Measurements from ENCODE around the gene WDFY1. TPM values are rescaled to one million over a fixed set of nuclear protein-coding genes. Genes with fewer than 3 reads are reported as not detected.

The WDFY1 gene
- total and polyA plus RNA-seq, 3 experiments from 2014 or later = 16.0 to 28.5 (median 18.1) TPM

DNA sequence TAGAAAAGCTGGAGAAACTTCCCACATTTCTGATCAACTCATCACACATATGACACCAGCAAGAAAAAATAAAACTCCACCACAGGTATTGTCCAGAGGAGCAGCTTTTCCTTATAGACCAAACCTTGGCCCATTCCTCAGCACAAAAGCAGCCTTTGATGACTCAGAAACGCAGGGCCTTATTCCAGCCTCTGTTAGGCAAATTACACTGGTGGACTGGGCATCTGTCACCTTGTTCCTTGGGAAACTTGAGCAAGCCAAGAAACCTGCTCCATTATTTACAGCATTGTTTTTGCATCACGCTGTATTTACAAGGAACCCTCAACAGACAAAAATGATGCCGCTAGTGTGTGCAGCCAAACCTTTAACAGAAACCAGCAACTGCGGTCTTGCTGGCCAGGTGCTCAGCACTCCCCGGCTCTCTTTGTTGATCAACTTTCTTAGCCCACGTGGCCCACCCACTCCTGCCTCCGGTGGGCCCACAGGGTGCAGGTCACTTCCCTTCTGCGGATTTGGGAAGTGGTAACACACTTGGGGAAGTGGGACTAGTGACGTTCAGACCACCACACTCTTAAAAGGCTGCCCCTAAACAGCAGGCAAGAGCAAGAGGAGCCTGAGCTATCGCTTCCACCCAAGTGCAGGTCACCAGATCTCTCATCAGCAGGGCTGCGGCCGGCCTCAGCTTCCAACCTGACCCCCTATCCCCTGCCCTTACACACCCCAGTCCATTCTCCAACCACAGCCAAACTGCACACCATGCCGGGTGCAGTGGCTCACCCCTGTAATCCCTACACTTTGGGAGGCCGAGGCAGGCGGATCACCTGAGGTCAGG lies 109.2 kb downstream of the WDFY1 start:
- Histone ChIP-seq H3K27ac (ENCODE audit: low read depth, low read length) (no peak overlapping the region), H3K4me1 (ENCODE audit: insufficient read depth, low read length) (peaks cover 9% of the 10 kb centered on the region), H3K36me3 (ENCODE audit: insufficient read depth, low read length) (no peaks in the 10 kb centered on the region), H3K9me3 (ENCODE audit: low read length) (no peaks in the 10 kb centered on the region), H3K4me3 (ENCODE audit: low read length) (no peak overlapping the region), H3K27me3 (ENCODE audit: insufficient read depth, low read length, poor library complexity, severe bottlenecking) (no peaks in the 10 kb centered on the region)
- peaks cover 0 to 1% of the 10 kb centered on the region in 2 donors for H3K27me3 Mint-ChIP-seq
- DNase-seq = no peak
- H3K9me3 Mint-ChIP-seq = no peaks in the 10 kb centered on the region
- POLR2A ChIA-PET = no interaction called here
- H3K36me3 Mint-ChIP-seq = peaks cover 0 to 5% (median 0%) of the 10 kb centered on the region in 3 donors
- H3K4me1 Mint-ChIP-seq = peaks cover 11 to 16% (median 16%) of the 10 kb centered on the region in 3 donors
- H3K27ac Mint-ChIP-seq = peak overlapping the region in 5 of 8 donors; percentile 12 to 57 (median 41)
- H3K4me3 Mint-ChIP-seq = peak overlapping the region; percentile 41 to 97 (median 94)
- CTCF ChIA-PET = interaction anchor here (1.6 kb wide), 1 partner anchor 12 kb away, joined by 4 read pairs; no protein-coding TSS in a partner anchor

DNA sequence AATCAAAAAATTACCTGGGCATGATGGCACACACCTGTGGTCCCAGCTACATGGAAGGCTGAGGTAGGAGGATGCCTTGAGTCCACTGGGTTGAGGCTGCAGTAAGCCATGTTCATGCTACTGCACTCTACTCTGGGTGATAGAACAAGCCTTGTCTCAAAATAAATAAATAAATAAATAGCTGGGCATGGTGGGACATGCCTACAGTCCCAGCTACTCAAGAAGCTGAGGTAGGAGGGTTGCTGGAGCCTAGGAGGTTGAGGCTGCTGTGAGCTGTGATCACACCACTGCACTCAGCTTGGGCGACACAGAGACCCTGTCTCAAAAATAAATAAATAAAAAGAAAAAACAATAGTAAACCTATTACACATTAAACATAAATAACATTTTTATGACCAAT lies 110.7 kb downstream of the WDFY1 start:
- Mint-ChIP-seq H3K36me3 (peaks cover 0 to 5% (median 0%) of the 10 kb centered on the region in 3 donors), H3K27ac (no peak overlapping the region), H3K4me3 (no peak overlapping the region), H3K4me1 (peaks cover 11 to 16% (median 16%) of the 10 kb centered on the region in 3 donors), H3K9me3 (no peaks in the 10 kb centered on the region), H3K27me3 (peaks cover 0 to 1% of the 10 kb centered on the region in 2 donors)
- DNase-seq = no peak
- Histone ChIP-seq H3K36me3 (ENCODE audit: insufficient read depth, low read length) (no peaks in the 10 kb centered on the region), H3K4me1 (ENCODE audit: insufficient read depth, low read length) (peaks cover 9% of the 10 kb centered on the region), H3K27ac (ENCODE audit: low read depth, low read length) (no peak overlapping the region), H3K4me3 (ENCODE audit: low read length) (no peak overlapping the region), H3K9me3 (ENCODE audit: low read length) (no peaks in the 10 kb centered on the region), H3K27me3 (ENCODE audit: insufficient read depth, low read length, poor library complexity, severe bottlenecking) (no peaks in the 10 kb centered on the region)
- CTCF ChIA-PET = interaction anchor here (1.6 kb wide), 1 partner anchor 11 kb away, joined by 4 read pairs; no protein-coding TSS in a partner anchor
- POLR2A ChIA-PET = no interaction called here

DNA sequence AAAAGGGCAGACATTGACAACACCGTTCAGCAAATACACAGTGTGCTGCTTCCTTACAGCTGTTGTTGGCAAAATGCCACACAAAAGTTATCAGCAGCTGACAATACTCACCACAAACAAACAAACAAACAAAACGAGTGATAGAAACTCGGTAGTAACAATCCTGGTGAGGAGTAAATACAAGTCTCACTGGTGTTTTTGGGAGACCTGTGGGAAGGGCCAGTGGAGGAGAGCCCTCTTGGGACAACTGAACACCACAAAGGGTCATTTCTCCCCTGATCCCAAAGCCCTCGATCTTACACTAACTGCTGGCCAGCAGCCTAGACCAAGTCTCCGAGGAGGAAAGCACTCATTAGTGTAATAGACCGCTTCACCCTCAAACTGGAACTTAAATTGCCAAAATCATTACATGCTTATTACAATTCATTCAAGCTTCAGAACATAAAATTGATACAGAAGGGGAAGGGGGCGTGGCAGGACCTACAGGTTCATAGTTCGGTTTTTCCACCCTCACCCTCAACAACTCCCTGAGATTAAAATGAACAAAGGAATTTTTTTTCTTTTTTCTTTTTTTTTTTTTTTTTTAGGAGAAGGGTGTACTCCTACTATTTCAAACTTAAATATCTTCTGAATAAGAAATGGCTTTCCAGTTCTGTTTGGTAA lies 112.8 kb downstream of the WDFY1 start:
- ChIA-PET CTCF (no interaction called here), POLR2A (no interaction called here)
- Histone ChIP-seq H3K9me3 (ENCODE audit: low read length) (no peaks in the 10 kb centered on the region), H3K27me3 (ENCODE audit: insufficient read depth, low read length, poor library complexity, severe bottlenecking) (no peaks in the 10 kb centered on the region), H3K27ac (ENCODE audit: low read depth, low read length) (no peak overlapping the region), H3K4me1 (ENCODE audit: insufficient read depth, low read length) (peaks cover 9% of the 10 kb centered on the region), H3K36me3 (ENCODE audit: insufficient read depth, low read length) (no peaks in the 10 kb centered on the region), H3K4me3 (ENCODE audit: low read length) (no peak overlapping the region)
- H3K4me3 Mint-ChIP-seq = peak overlapping the region in 1 of 7 donors; percentile 42
- DNase-seq = no peak
- H3K9me3 Mint-ChIP-seq = no peaks in the 10 kb centered on the region
- peaks cover 0 to 3% (median 0%) of the 10 kb centered on the region in 3 donors for H3K36me3 Mint-ChIP-seq
- H3K4me1 Mint-ChIP-seq = peaks cover 9 to 12% (median 10%) of the 10 kb centered on the region in 3 donors
- peaks cover 0 to 1% of the 10 kb centered on the region in 2 donors for H3K27me3 Mint-ChIP-seq
- H3K27ac Mint-ChIP-seq = no peak overlapping the region

GRCh38 chr2:223829128-223829527 lies 116.0 kb downstream of the WDFY1 start:
- no peaks in the 10 kb centered on the region for H3K36me3 Mint-ChIP-seq
- ChIA-PET CTCF (no interaction called here), POLR2A (no interaction called here)
- no peak overlapping the region for H3K4me3 ChIP-seq (ENCODE audit: low read length)
- H3K9me3 Mint-ChIP-seq = no peaks in the 10 kb centered on the region
- no peak overlapping the region for H3K4me3 Mint-ChIP-seq
- no peak for DNase-seq
- peak overlapping the region in 1 of 8 donors; percentile 82 for H3K27ac Mint-ChIP-seq
- H3K9me3 ChIP-seq (ENCODE audit: low read length) = no peaks in the 10 kb centered on the region
- H3K4me1 ChIP-seq (ENCODE audit: insufficient read depth, low read length) = no peaks in the 10 kb centered on the region
- peaks cover 0 to 1% of the 10 kb centered on the region in 2 donors for H3K27me3 Mint-ChIP-seq
- H3K27me3 ChIP-seq (ENCODE audit: insufficient read depth, low read length, poor library complexity, severe bottlenecking) = no peaks in the 10 kb centered on the region
- H3K4me1 Mint-ChIP-seq = peaks cover 0 to 5% (median 0%) of the 10 kb centered on the region in 3 donors
- no peaks in the 10 kb centered on the region for H3K36me3 ChIP-seq (ENCODE audit: insufficient read depth, low read length)
- H3K27ac ChIP-seq (ENCODE audit: low read depth, low read length) = no peak overlapping the region

DNA sequence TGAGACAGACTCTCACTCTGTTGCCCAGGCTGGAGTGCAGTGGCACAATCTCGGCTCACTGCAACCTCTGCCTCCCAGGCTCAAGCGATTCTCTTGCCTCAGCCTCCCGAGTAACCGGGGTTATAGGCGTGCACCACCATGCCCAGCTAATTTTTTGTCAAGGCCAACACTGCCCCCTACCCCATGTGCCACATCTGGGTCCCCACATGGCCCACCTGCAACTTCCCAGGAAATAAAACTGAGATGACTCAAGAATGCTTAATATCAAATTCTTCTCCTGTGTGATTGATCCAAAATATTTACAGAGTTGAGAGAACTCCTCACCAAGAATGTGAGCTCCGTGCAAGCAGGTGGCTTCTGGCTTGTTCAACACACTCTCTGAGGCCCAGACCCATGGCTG lies 116.8 kb downstream of the WDFY1 start:
- DNase-seq = no peak
- CTCF ChIA-PET = interaction anchor here (0.9 kb wide), 1 partner anchor 67 kb away, joined by 3 read pairs; no protein-coding TSS in a partner anchor
- Histone ChIP-seq H3K36me3 (ENCODE audit: insufficient read depth, low read length) (no peaks in the 10 kb centered on the region), H3K27ac (ENCODE audit: low read depth, low read length) (no peak overlapping the region), H3K9me3 (ENCODE audit: low read length) (no peaks in the 10 kb centered on the region), H3K4me1 (ENCODE audit: insufficient read depth, low read length) (no peaks in the 10 kb centered on the region), H3K4me3 (ENCODE audit: low read length) (no peak overlapping the region), H3K27me3 (ENCODE audit: insufficient read depth, low read length, poor library complexity, severe bottlenecking) (no peaks in the 10 kb centered on the region)
- Mint-ChIP-seq H3K36me3 (no peaks in the 10 kb centered on the region), H3K4me3 (no peak overlapping the region), H3K9me3 (no peaks in the 10 kb centered on the region), H3K4me1 (peaks cover 0 to 5% (median 0%) of the 10 kb centered on the region in 3 donors), H3K27ac (no peak overlapping the region), H3K27me3 (peaks cover 0 to 1% of the 10 kb centered on the region in 2 donors)
- POLR2A ChIA-PET = no interaction called here

DNA sequence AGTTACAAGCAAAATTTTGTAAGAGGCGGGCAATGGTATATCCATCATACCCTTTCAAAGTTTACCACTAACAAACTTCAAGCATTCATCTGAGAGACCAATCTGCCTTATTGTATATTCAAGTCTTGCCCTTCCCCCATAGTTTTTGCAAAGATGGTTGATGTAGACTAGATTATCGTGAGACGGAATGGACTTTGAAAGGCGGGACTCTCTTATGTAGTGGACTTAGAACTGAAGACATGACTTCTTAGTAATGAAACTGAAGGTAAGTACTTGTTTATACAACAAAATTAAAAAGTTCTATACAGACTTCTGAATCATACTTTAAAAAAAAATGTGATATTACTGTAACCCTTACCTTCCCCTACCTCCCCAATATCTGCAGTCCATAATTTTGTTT lies 118.1 kb downstream of the WDFY1 start:
- no peaks in the 10 kb centered on the region for H3K9me3 Mint-ChIP-seq
- peaks cover 0 to 5% (median 0%) of the 10 kb centered on the region in 3 donors for H3K4me1 Mint-ChIP-seq
- H3K36me3 Mint-ChIP-seq = no peaks in the 10 kb centered on the region
- H3K27me3 Mint-ChIP-seq = no peaks in the 10 kb centered on the region
- no peak overlapping the region for H3K4me3 ChIP-seq (ENCODE audit: low read length)
- H3K9me3 ChIP-seq (ENCODE audit: low read length) = no peaks in the 10 kb centered on the region
- ChIA-PET POLR2A (no interaction called here), CTCF (no interaction called here)
- no peaks in the 10 kb centered on the region for H3K36me3 ChIP-seq (ENCODE audit: insufficient read depth, low read length)
- H3K4me1 ChIP-seq (ENCODE audit: insufficient read depth, low read length) = no peaks in the 10 kb centered on the region
- no peak overlapping the region for H3K27ac ChIP-seq (ENCODE audit: low read depth, low read length)
- no peak overlapping the region for H3K27ac Mint-ChIP-seq
- no peak for DNase-seq
- no peaks in the 10 kb centered on the region for H3K27me3 ChIP-seq (ENCODE audit: insufficient read depth, low read length, poor library complexity, severe bottlenecking)
- no peak overlapping the region for H3K4me3 Mint-ChIP-seq

Other genes starting within 250 kb of the WDFY1 start
- gene AP1S3, start 107.8 kb downstream of the WDFY1 start, total RNA-seq = 10 to 100 TPM; 15.4 to 16.9 TPM
- gene AP1S3, start 107.8 kb downstream of the WDFY1 start, polyA plus RNA-seq = 3.9 TPM
- 10 to 100 TPM; 42.6 TPM for gene MRPL44, start 12.1 kb upstream of the WDFY1 start, total RNA-seq
- gene MRPL44, start 12.1 kb upstream of the WDFY1 start, polyA plus RNA-seq = 26.7 TPM
- gene SERPINE2, start 94.0 kb upstream of the WDFY1 start, total RNA-seq = 1 to 10 TPM; 5.0 to 6.4 TPM
- gene SERPINE2, start 94.0 kb upstream of the WDFY1 start, polyA plus RNA-seq = 2.2 TPM